Lung microvascular endothelial cell (primary cell): ENCODE data around the gene MYL4. TPM values are rescaled to one million over a fixed set of nuclear protein-coding genes. Genes with fewer than 3 reads are reported as not detected.
"Not testable (repeated sequence)": the region's sequence is repeated elsewhere in the genome, so short reads cannot be mapped to it uniquely, and the experiment has no call there.

Source experiments
- DNase-seq, 2 donors: peaks; one replicate each; pipeline versions ENCODE4 v3.0.0 to v3.0.0-alpha.2; 2010; ENCODE audit warnings: low read depth in 2 of 2
- total RNA-seq: library from RNA; depleted of rRNA; stranded (reverse); fragments of >200 nt; gene quantifications from 2 replicates; pipeline ENCODE4 v1.2.1, GENCODE V29; 2014

MYL4 gene
- total RNA-seq, 1 donor from 2014 or later = 0.40 TPM

- DNase-seq = no peak
These were observed 33.5 kb downstream of the MYL4 start for GRCh38 chr17:47242648-47243047.

- DNase-seq = no peak
These were observed 34.8 kb downstream of the MYL4 start for GRCh38 chr17:47243737-47244598.

GRCh38 chr17:47244697-47245096, 35.5 kb downstream of the MYL4 start:
- no peak for DNase-seq

GRCh38 chr17:47246120-47246519, 37.0 kb downstream of the MYL4 start:
- DNase-seq = no peak

GRCh38 chr17:47250855-47251254, 41.7 kb downstream of the MYL4 start:
- DNase-seq = no peak

GRCh38 chr17:47251421-47251940, 42.3 kb downstream of the MYL4 start:
- no peak for DNase-seq

GRCh38 chr17:47252209-47252608, 43.1 kb downstream of the MYL4 start:
- no peak for DNase-seq

- DNase-seq = no peak
These were observed 43.8 kb downstream of the MYL4 start for GRCh38 chr17:47252766-47253512.

- DNase-seq = peak; percentile 84 to 87
These were observed 44.6 kb downstream of the MYL4 start, which contains the start of gene ITGB3 for GRCh38 chr17:47253541-47254402. Gene ITGB3, plus strand, starts transcription at chr17:47253827. Its CDS starts 35 bp downstream, at chr17:47253862.

- DNase-seq = no peak
These were observed 45.3 kb downstream of the MYL4 start for GRCh38 chr17:47254403-47254943.

- DNase-seq = peak; percentile 29 to 65
These were observed 48.6 kb downstream of the MYL4 start for GRCh38 chr17:47257651-47258339.

GRCh38 chr17:47262586-47262985, 53.4 kb downstream of the MYL4 start:
- DNase-seq = peak; percentile 43 to 71

GRCh38 chr17:47264166-47264565, 55.0 kb downstream of the MYL4 start:
- DNase-seq = no peak

GRCh38 chr17:47265983-47266541, 56.9 kb downstream of the MYL4 start:
- DNase-seq = peak; percentile 59 to 91

GRCh38 chr17:47266782-47267181, 57.6 kb downstream of the MYL4 start:
- peak in 1 of 2 donors; percentile 15 for DNase-seq

- peak in 1 of 2 donors; percentile 51 for DNase-seq
These were observed 58.2 kb downstream of the MYL4 start for GRCh38 chr17:47267354-47267828.

GRCh38 chr17:47268964-47269363, 59.8 kb downstream of the MYL4 start:
- not testable (repeated sequence) for DNase-seq

- DNase-seq = not testable (repeated sequence)
These were observed 60.6 kb downstream of the MYL4 start for GRCh38 chr17:47269561-47270280.
